Panc1 (cell line): ENCODE results near the gene IL17D. TPM values are rescaled to one million over a fixed set of nuclear protein-coding genes. Genes with fewer than 3 reads are reported as not detected.

Experiments used
- ATAC-seq: fragments of 200-7000 bp; cut with Tn5 transposase; 2 replicates; pipeline ENCODE4 v1.9.1; 2020; ENCODE audit warnings: mild to moderate bottlenecking, moderate library complexity
- Bru-seq: library from RNA; stranded (reverse); fragments of 400-500 nt; gene quantifications from one replicate; lab custom pipeline; 2021; lab: Mats Ljungman, UMichigan
- BruChase-seq, 2 experiments: library from RNA; stranded (reverse); fragments of 400-500 nt; gene quantifications; one replicate each; lab custom pipeline; 2021; lab: Mats Ljungman, UMichigan
- BruUV-seq: library from RNA; stranded (reverse); fragments of 400-500 nt; replicated peaks from 2 replicates; lab custom pipeline; 2021; lab: Mats Ljungman, UMichigan
- CTCF ChIA-PET: fragments of 300-600 bp; sonication (Branson Sonifier 250); formaldehyde crosslinking; loops from one replicate; lab custom pipeline; 2022; ENCODE audit warnings: antibody characterized with exemption; lab: Charles Lee
- POLR2A ChIA-PET: fragments of 300-600 bp; sonication (Branson Sonifier 250); formaldehyde crosslinking; loops from one replicate; lab custom pipeline; 2022; ENCODE audit warnings: antibody characterized with exemption; lab: Charles Lee
- DNase-seq: peaks from one replicate; pipeline ENCODE4 v3.0.0-alpha.2; 2010; ENCODE audit warnings: low read depth, low spot score
- H3K27ac ChIP-seq: 2 replicates; pipeline ENCODE4 v1.5.1; 2011; ENCODE audit warnings: mild to moderate bottlenecking, low read length, inconsistent platforms
- H3K27me3 ChIP-seq: fragments of 200-500 bp; sonication (Bioruptor generic); 2 replicates; pipeline ENCODE4 v1.6.0; 2014; ENCODE audit warnings: low read length, inconsistent platforms; ENCODE audit not compliant: control insufficient read depth, insufficient read depth
- H3K36me3 ChIP-seq: fragments of 200-500 bp; sonication (Bioruptor generic); 2 replicates; pipeline ENCODE4 v1.5.1; 2014; ENCODE audit warnings: inconsistent platforms, mild to moderate bottlenecking, low read length, moderate library complexity; ENCODE audit not compliant: control insufficient read depth, insufficient read depth
- H3K4me1 ChIP-seq: 2 replicates; pipeline ENCODE4 v1.5.1; 2011; ENCODE audit warnings: inconsistent platforms, mild to moderate bottlenecking, low read length, moderate library complexity; ENCODE audit not compliant: control insufficient read depth, insufficient read depth
- H3K4me3 ChIP-seq, 2 experiments: 2 replicates each; pipeline ENCODE4 v1.5.1; 2011 to 2012; ENCODE audit warnings: low read depth in 2 of 2, low read length in 2 of 2, mild to moderate bottlenecking in 2 of 2, inconsistent platforms in 1 of 2, moderate library complexity in 1 of 2
- H3K9me3 ChIP-seq: fragments of 200-500 bp; sonication (Bioruptor generic); 2 replicates; pipeline ENCODE4 v1.5.1; 2014; ENCODE audit warnings: low read depth, mild to moderate bottlenecking, inconsistent platforms, low read length, moderate library complexity; ENCODE audit not compliant: control insufficient read depth, insufficient read depth
- POLR2AphosphoS5 ChIP-seq: IDR thresholded peaks from 2 replicates; pipeline ENCODE4 v1.6.1; 2012; ENCODE audit warnings: mild to moderate bottlenecking, low read depth, low read length, moderate library complexity
- REST ChIP-seq, 2 experiments: IDR thresholded peaks; 2 replicates each; pipeline ENCODE4 v1.6.1; 2011 to 2012; ENCODE audit warnings: low read depth in 2 of 2, control low read depth in 1 of 2, low read length in 1 of 2, mild to moderate bottlenecking in 1 of 2, moderate library complexity in 1 of 2; ENCODE audit not compliant: insufficient read depth in 1 of 2
- SIN3A ChIP-seq: IDR thresholded peaks from 2 replicates; pipeline ENCODE4 v1.6.1; 2012; ENCODE audit warnings: low read depth, mild to moderate bottlenecking, low read length, moderate library complexity, borderline replicate concordance; ENCODE audit not compliant: insufficient read depth
- TCF7L2 ChIP-seq: IDR thresholded peaks from 2 replicates; pipeline ENCODE4 v1.6.1; 2011; ENCODE audit warnings: mild to moderate bottlenecking, low read depth, low read length, inconsistent platforms
- in situ Hi-C: cut with HindIII; loops from 2 replicates; pipeline ENCODE4 v1.10.0; 2016; ENCODE audit warnings: low sequenced_read_pairs, low pct_unique_long_range_greater_than_20kb
- intact Hi-C: fragments of 100-400 bp; cut with micrococcal nuclease; formaldehyde crosslinking; loops from one replicate; pipeline ENCODE4 v1.10.0; 2022; ENCODE audit not compliant: unreplicated experiment
- long read RNA-seq: library from polyadenylated mRNA; unstranded; transcript quantifications from one replicate; pipeline ENCODE4 v2.0.0, GENCODE V29; 2021; ENCODE audit not compliant: unreplicated experiment
- polyA plus RNA-seq: library from polyadenylated mRNA; unstranded; fragments of >200 nt; gene quantifications from one replicate; pipeline ENCODE4 v1.2.1, GENCODE V29; 2012; ENCODE audit warnings: missing spikeins; ENCODE audit not compliant: insufficient read length
- total RNA-seq: library from RNA; stranded (reverse); gene quantifications from one replicate; pipeline ENCODE4 v1.2.1, GENCODE V29; 2021; ENCODE audit not compliant: unreplicated experiment
- TF ChIP-seq, protein P1 (sequence below): fragments of 450-650 bp; IDR thresholded peaks from 2 replicates; pipeline ENCODE4 v1.5.1; 2017; ENCODE audit warnings: mild to moderate bottlenecking

The IL17D gene, protein sequence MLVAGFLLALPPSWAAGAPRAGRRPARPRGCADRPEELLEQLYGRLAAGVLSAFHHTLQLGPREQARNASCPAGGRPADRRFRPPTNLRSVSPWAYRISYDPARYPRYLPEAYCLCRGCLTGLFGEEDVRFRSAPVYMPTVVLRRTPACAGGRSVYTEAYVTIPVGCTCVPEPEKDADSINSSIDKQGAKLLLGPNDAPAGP
- total RNA-seq (0.46 TPM), Bru-seq, nascent RNA (percentile 25 among the genes with signal in this experiment), BruChase-seq, experiment 1, labeled RNA remaining after a 2-hour chase (percentile 23 among the genes with signal in this experiment), BruChase-seq, experiment 2, labeled RNA remaining after a 6-hour chase (percentile 27 among the genes with signal in this experiment)
- polyA plus RNA-seq = 1.5 TPM
- long read RNA-seq, partial matches to known transcripts = 3 of 3 reads
- long read RNA-seq, other reads (novel, unspliced or antisense) = 0 of 3 reads

- TF ChIP-seq TCF7L2 (no peak), SIN3A (no peak), POLR2AphosphoS5 (no peak), REST (IDR thresholded peaks at IDR 0.05; ENCODE audit: insufficient read depth in 1 of 2, low read depth in 2 of 2, low read length in 1 of 2) (no peak)
- TF ChIP-seq, protein P1, sequence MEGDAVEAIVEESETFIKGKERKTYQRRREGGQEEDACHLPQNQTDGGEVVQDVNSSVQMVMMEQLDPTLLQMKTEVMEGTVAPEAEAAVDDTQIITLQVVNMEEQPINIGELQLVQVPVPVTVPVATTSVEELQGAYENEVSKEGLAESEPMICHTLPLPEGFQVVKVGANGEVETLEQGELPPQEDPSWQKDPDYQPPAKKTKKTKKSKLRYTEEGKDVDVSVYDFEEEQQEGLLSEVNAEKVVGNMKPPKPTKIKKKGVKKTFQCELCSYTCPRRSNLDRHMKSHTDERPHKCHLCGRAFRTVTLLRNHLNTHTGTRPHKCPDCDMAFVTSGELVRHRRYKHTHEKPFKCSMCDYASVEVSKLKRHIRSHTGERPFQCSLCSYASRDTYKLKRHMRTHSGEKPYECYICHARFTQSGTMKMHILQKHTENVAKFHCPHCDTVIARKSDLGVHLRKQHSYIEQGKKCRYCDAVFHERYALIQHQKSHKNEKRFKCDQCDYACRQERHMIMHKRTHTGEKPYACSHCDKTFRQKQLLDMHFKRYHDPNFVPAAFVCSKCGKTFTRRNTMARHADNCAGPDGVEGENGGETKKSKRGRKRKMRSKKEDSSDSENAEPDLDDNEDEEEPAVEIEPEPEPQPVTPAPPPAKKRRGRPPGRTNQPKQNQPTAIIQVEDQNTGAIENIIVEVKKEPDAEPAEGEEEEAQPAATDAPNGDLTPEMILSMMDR = no peak
- Histone ChIP-seq H3K36me3 (no peaks in the 10 kb centered on the region), H3K4me3 (peak within 1 kb of the TSS; percentile 51 to 54), H3K9me3 (no peaks in the 10 kb centered on the region), H3K27me3 (peaks cover 3% of the 10 kb centered on the region; the same call in 1 of the 2 replicates), H3K4me1 (no peaks in the 10 kb centered on the region; the same call in 1 of the 2 replicates), H3K27ac (no peak within 1 kb of the TSS)
- in situ Hi-C loops = no loop called here
- DNase-seq = no peak
- BruUV-seq = no TSS peak
- peak; percentile 65 for ATAC-seq
- intact Hi-C loops = loop anchor here (5.0 kb wide), 1 partner anchor 206 kb away; no protein-coding TSS in a partner anchor
- ChIA-PET CTCF (interaction anchor here (0.7 kb wide), 1 partner anchor 103 kb away, joined by 3 read pairs; no protein-coding TSS in a partner anchor), POLR2A (no interaction called here)
Measured at GRCh38 chr13:20702915-20703779, at the start of gene IL17D. TSS of gene IL17D (plus strand) at chr13:20703699. CDS start at chr13:20704002, 303 bp downstream.

- BruUV-seq = no TSS peak
- no peak for DNase-seq
- Histone ChIP-seq H3K4me1 (no peaks in the 10 kb centered on the region), H3K27me3 (no peaks in the 10 kb centered on the region), H3K9me3 (no peaks in the 10 kb centered on the region), H3K27ac (no peak overlapping the region), H3K4me3 (no peak overlapping the region), H3K36me3 (no peaks in the 10 kb centered on the region)
- intact Hi-C loops = no loop called here
- POLR2A ChIA-PET = no interaction called here
- CTCF ChIA-PET = no interaction called here
- no peak for ATAC-seq
- TF ChIP-seq SIN3A = no peak
- no peak for TF ChIP-seq TCF7L2
- no peak for TF ChIP-seq REST (IDR thresholded peaks at IDR 0.05; ENCODE audit: insufficient read depth in 1 of 2, low read depth in 2 of 2, low read length in 1 of 2)
- TF ChIP-seq, protein P1 = no peak
- no peak for TF ChIP-seq POLR2AphosphoS5
- in situ Hi-C loops = no loop called here
Measured at GRCh38 chr13:20654156-20654555, 49.3 kb upstream of the IL17D start.
